HL-60 (cell line): ENCODE data around the gene ERCC6L2.

Experiments
- DNase-seq, 2 experiments: peaks; one replicate each; pipeline ENCODE4 v3.0.0-alpha.2; 2010 to 2020; ENCODE audit warnings: low read depth in 1 of 2, low spot score in 1 of 2
- H3K27ac ChIP-seq: fragments of 250-450 bp; sonication (Bioruptor Pico); replicated peaks from 2 replicates; pipeline ENCODE4 v1.5.1; 2020; ENCODE audit warnings: mild to moderate bottlenecking, moderate library complexity
- H3K27me3 ChIP-seq: fragments of 250-450 bp; sonication (Bioruptor Pico); 2 replicates; pipeline ENCODE4 v1.5.1; 2021; ENCODE audit warnings: mild to moderate bottlenecking, moderate library complexity; ENCODE audit not compliant: insufficient read depth, poor library complexity, severe bottlenecking
- H3K4me3 ChIP-seq: replicated peaks from 2 replicates; pipeline ENCODE4 v1.5.1; 2011; ENCODE audit warnings: mild to moderate bottlenecking, control low read depth, low read length; ENCODE audit not compliant: insufficient read depth
- CTCF ChIP-seq: IDR thresholded peaks from one replicate; pipeline ENCODE4 v1.5.1; 2011; ENCODE audit warnings: low read length, control low read depth, inconsistent platforms; ENCODE audit not compliant: insufficient read depth
- GABPA ChIP-seq: IDR thresholded peaks from 2 replicates; pipeline ENCODE4 v1.6.1; 2012; ENCODE audit warnings: low read depth
- POLR2AphosphoS5 ChIP-seq: IDR thresholded peaks from 2 replicates; pipeline ENCODE4 v1.6.1; 2012; ENCODE audit warnings: low read depth
- REST ChIP-seq: IDR thresholded peaks from 2 replicates; pipeline ENCODE4 v1.6.1; 2012; ENCODE audit warnings: low read depth; ENCODE audit not compliant: insufficient replicate concordance
- SPI1 ChIP-seq: IDR thresholded peaks from 2 replicates; pipeline ENCODE4 v1.6.1; 2012; ENCODE audit warnings: low read depth, mild to moderate bottlenecking, borderline replicate concordance

ERCC6L2 gene

GRCh38 chr9:95971815-95972214 lies 96.3 kb downstream of the ERCC6L2 start:
- Histone ChIP-seq H3K27me3 (no peaks in the 10 kb centered on the region), H3K27ac (no peak overlapping the region), H3K4me3 (no peak overlapping the region)
- no peak for DNase-seq
- no peak for TF ChIP-seq GABPA
- TF ChIP-seq SPI1, result no peak
- no peak for TF ChIP-seq REST
- no peak for TF ChIP-seq CTCF
- TF ChIP-seq POLR2AphosphoS5, result no peak

- H3K27ac ChIP-seq, result no peak overlapping the region
- TF ChIP-seq REST, result no peak
- TF ChIP-seq GABPA, result no peak
- TF ChIP-seq SPI1, result no peak
- TF ChIP-seq POLR2AphosphoS5, result no peak
- TF ChIP-seq CTCF, result no peak
- no peak overlapping the region for H3K4me3 ChIP-seq
- DNase-seq, result no peak
- H3K27me3 ChIP-seq, result no peaks in the 10 kb centered on the region
These were observed 98.9 kb downstream of the ERCC6L2 start for GRCh38 chr9:95974389-95974788.

- H3K27ac ChIP-seq, result no peak overlapping the region
These were observed 101.9 kb downstream of the ERCC6L2 start for GRCh38 chr9:95977371-95977770.

More at GRCh38 chr9:95977371-95977770, 101.9 kb downstream of the ERCC6L2 start:
- H3K4me3 ChIP-seq, result no peak overlapping the region
- DNase-seq, result no peak
- TF ChIP-seq SPI1, result no peak
- TF ChIP-seq POLR2AphosphoS5, result no peak
- no peak for TF ChIP-seq REST
- TF ChIP-seq CTCF, result no peak
- no peak for TF ChIP-seq GABPA
- H3K27me3 ChIP-seq, result no peaks in the 10 kb centered on the region
